Measurements from ENCODE around the gene ADCY5.

Gene ADCY5

DNA sequence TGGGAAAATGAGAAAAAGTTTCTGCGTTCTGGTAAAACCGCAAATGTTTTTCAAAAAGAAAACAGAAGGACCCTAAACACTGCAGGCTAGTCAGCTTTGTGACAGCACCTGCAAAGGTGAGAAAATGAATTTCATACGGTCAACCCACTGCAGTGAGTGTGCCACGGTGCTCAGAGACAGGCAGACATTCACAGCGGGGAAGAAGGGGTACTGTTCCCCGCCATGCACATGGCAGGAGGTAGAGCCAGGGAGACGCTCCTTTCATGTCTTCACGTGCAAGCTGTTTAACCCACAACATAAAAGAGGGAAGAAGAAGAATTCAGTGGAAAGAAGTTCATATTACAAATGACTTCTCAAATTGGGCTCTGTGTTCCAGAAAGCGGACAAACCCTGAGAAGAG lies 137.7 kb downstream of the ADCY5 start:
- ATAC-seq (ENCODE audit: low read depth) (no peak), DNase-seq (ENCODE audit: low spot score) (no peak)
- no peaks in the 10 kb centered on the region for H3K4me1 ChIP-seq (ENCODE audit: insufficient read depth, poor library complexity, severe bottlenecking)
- H3K36me3 ChIP-seq (ENCODE audit: low read depth) = no peaks in the 10 kb centered on the region
- no peaks in the 10 kb centered on the region for H3K27me3 ChIP-seq (ENCODE audit: insufficient read depth, poor library complexity, severe bottlenecking)
- no peaks in the 10 kb centered on the region for H3K9me3 ChIP-seq (ENCODE audit: severe bottlenecking)
- no peak overlapping the region for H3K4me3 ChIP-seq (ENCODE audit: severe bottlenecking)
- TF ChIP-seq, protein P1, sequence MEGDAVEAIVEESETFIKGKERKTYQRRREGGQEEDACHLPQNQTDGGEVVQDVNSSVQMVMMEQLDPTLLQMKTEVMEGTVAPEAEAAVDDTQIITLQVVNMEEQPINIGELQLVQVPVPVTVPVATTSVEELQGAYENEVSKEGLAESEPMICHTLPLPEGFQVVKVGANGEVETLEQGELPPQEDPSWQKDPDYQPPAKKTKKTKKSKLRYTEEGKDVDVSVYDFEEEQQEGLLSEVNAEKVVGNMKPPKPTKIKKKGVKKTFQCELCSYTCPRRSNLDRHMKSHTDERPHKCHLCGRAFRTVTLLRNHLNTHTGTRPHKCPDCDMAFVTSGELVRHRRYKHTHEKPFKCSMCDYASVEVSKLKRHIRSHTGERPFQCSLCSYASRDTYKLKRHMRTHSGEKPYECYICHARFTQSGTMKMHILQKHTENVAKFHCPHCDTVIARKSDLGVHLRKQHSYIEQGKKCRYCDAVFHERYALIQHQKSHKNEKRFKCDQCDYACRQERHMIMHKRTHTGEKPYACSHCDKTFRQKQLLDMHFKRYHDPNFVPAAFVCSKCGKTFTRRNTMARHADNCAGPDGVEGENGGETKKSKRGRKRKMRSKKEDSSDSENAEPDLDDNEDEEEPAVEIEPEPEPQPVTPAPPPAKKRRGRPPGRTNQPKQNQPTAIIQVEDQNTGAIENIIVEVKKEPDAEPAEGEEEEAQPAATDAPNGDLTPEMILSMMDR (IDR thresholded peaks at IDR 0.05; ENCODE audit: poor library complexity, severe bottlenecking) = no peak
- no peak overlapping the region for H3K27ac ChIP-seq (ENCODE audit: poor library complexity, severe bottlenecking)

DNA sequence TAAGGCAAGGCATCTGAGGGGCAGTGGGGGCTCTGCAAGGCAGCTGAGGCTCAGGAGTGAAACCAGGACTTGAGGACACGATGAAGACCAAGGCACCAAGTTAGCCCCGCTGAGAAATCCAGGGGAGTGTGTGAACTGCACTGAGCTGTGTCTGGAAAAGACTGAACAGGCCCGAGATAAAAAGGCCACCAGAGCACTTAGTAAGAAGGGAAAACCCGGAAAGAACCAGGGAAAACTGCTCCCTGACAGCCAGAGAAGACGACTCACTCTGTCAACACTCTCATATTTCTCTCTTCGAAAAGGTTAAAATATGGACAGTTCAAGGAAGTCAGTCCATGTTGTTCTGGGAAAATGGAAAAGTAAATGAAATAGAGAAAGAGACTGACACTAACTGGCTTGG lies 138.1 kb downstream of the ADCY5 start:
- no peak; the same call in 2 of the 3 replicates for ATAC-seq (ENCODE audit: low read depth)
- no peaks in the 10 kb centered on the region for H3K27me3 ChIP-seq (ENCODE audit: insufficient read depth, poor library complexity, severe bottlenecking)
- H3K4me3 ChIP-seq (ENCODE audit: severe bottlenecking) = no peak overlapping the region
- H3K27ac ChIP-seq (ENCODE audit: poor library complexity, severe bottlenecking) = no peak overlapping the region
- TF ChIP-seq, protein P1 (IDR thresholded peaks at IDR 0.05; ENCODE audit: poor library complexity, severe bottlenecking) = no peak
- no peaks in the 10 kb centered on the region for H3K36me3 ChIP-seq (ENCODE audit: low read depth)
- no peaks in the 10 kb centered on the region for H3K4me1 ChIP-seq (ENCODE audit: insufficient read depth, poor library complexity, severe bottlenecking)
- no peak for DNase-seq (ENCODE audit: low spot score)
- H3K9me3 ChIP-seq (ENCODE audit: severe bottlenecking) = no peaks in the 10 kb centered on the region

DNA sequence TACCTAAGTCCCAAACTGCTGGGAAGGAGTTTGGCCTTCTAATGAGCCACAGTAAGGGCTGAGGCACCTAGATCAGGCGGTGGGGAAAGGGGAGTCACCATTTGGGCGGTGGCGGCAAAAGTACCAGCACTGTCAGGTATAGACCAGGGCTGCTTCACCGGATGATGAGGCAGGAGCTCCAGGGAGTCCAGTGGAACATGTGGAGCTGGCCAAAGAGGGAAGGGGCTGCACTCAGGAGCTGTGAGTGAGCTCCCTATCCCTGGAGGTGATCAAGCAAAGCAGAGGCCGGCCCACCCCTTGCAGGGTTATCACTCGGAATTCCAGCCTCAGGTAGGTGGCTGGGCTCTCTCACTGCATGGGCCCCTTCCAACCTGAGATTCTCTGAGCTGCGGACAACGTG lies 138.7 kb downstream of the ADCY5 start:
- Histone ChIP-seq H3K36me3 (ENCODE audit: low read depth) (no peaks in the 10 kb centered on the region), H3K27ac (ENCODE audit: poor library complexity, severe bottlenecking) (no peak overlapping the region), H3K4me3 (ENCODE audit: severe bottlenecking) (no peak overlapping the region), H3K4me1 (ENCODE audit: insufficient read depth, poor library complexity, severe bottlenecking) (no peaks in the 10 kb centered on the region), H3K9me3 (ENCODE audit: severe bottlenecking) (no peaks in the 10 kb centered on the region), H3K27me3 (ENCODE audit: insufficient read depth, poor library complexity, severe bottlenecking) (no peaks in the 10 kb centered on the region)
- ATAC-seq (ENCODE audit: low read depth) = no peak
- no peak for DNase-seq (ENCODE audit: low spot score)
- TF ChIP-seq, protein P1 (IDR thresholded peaks at IDR 0.05; ENCODE audit: poor library complexity, severe bottlenecking) = no peak

DNA sequence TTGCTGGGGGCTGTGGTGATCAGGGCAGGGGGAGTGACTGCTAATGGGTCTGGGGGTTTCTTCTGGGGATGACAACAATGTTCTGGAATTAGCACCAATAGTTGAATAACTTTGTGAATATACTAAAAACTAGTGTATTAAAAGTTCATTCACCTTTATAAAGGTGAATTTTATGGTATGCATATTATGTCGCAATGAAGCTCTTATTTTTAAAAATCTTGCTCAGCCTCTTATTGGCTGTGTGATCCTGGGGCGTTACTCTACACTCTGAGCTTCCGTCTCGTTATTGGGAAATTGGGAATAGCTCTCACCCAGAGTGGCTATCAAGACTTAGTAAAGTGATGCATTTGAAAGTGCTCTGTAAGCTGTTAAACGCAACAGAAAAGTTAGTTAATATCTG lies 141.8 kb downstream of the ADCY5 start:
- DNase-seq (ENCODE audit: low spot score) = no peak
- H3K36me3 ChIP-seq (ENCODE audit: low read depth) = no peaks in the 10 kb centered on the region
- no peak overlapping the region for H3K4me3 ChIP-seq (ENCODE audit: severe bottlenecking)
- ATAC-seq (ENCODE audit: low read depth) = no peak
- H3K9me3 ChIP-seq (ENCODE audit: severe bottlenecking) = no peaks in the 10 kb centered on the region
- H3K27me3 ChIP-seq (ENCODE audit: insufficient read depth, poor library complexity, severe bottlenecking) = no peaks in the 10 kb centered on the region
- no peaks in the 10 kb centered on the region for H3K4me1 ChIP-seq (ENCODE audit: insufficient read depth, poor library complexity, severe bottlenecking)
- TF ChIP-seq, protein P1 (IDR thresholded peaks at IDR 0.05; ENCODE audit: poor library complexity, severe bottlenecking) = no peak
- H3K27ac ChIP-seq (ENCODE audit: poor library complexity, severe bottlenecking) = no peak overlapping the region

DNA sequence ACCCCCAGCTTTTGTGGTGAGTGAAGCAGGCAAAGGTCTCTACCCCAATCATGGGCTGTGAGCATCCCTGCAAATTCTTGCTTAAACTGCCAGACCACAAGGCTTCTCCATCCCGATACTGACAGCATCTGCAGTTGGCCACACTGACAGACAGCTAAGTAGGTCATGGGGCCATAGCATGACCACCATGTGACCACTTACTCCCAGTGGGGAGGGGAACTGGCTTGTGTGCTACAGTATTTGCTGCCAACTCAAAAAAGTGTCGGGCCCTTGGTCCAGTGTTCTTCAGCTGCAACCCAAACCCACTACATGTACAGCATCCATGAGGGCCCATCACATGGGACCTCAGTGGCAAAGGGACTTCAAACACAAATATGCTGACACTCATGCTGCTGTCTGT lies 143.7 kb downstream of the ADCY5 start:
- no peak overlapping the region for H3K27ac ChIP-seq (ENCODE audit: poor library complexity, severe bottlenecking)
- no peaks in the 10 kb centered on the region for H3K27me3 ChIP-seq (ENCODE audit: insufficient read depth, poor library complexity, severe bottlenecking)
- TF ChIP-seq, protein P1 (IDR thresholded peaks at IDR 0.05; ENCODE audit: poor library complexity, severe bottlenecking) = no peak
- ATAC-seq (ENCODE audit: low read depth) = no peak
- no peaks in the 10 kb centered on the region for H3K9me3 ChIP-seq (ENCODE audit: severe bottlenecking)
- no peaks in the 10 kb centered on the region for H3K4me1 ChIP-seq (ENCODE audit: insufficient read depth, poor library complexity, severe bottlenecking)
- DNase-seq (ENCODE audit: low spot score) = no peak
- no peak overlapping the region for H3K4me3 ChIP-seq (ENCODE audit: severe bottlenecking)
- H3K36me3 ChIP-seq (ENCODE audit: low read depth) = no peaks in the 10 kb centered on the region
